MCF 10A (cell line): ENCODE data around the gene DGKG. TPM values are rescaled to one million over a fixed set of nuclear protein-coding genes. Genes with fewer than 3 reads are reported as not detected.

Experiments
- BruUV-seq: library from RNA; stranded (reverse); fragments of 400-500 nt; replicated peaks from 2 replicates; lab custom pipeline; 2021; lab: Mats Ljungman, UMichigan
- CTCF ChIA-PET: fragments of 300-600 bp; sonication (Branson Sonifier 250); formaldehyde crosslinking; extraction: SDS; loops from one replicate; lab custom pipeline; 2021; ENCODE audit warnings: antibody characterized with exemption, inconsistent platforms; lab: Yijun Ruan, JAX
- POLR2A ChIA-PET: fragments of 300-600, 350-650 bp; sonication (Branson Sonifier 250); formaldehyde crosslinking; extraction: SDS; loops from one replicate; lab custom pipeline; 2020; ENCODE audit warnings: antibody characterized with exemption, inconsistent platforms; lab: Yijun Ruan, JAX
- DNase-seq: peaks from one replicate; pipeline ENCODE4 v3.0.0-alpha.2; 2018; ENCODE audit not compliant: unreplicated experiment
- H3K27ac Mint-ChIP-seq: one replicate; pipeline ENCODE4 v1.8.0; 2022; ENCODE audit warnings: mild to moderate bottlenecking, low read depth, mixed read lengths; ENCODE audit not compliant: unreplicated experiment
- H3K27me3 Mint-ChIP-seq: one replicate; pipeline ENCODE4 v1.8.0; 2022; ENCODE audit warnings: mixed read lengths; ENCODE audit not compliant: insufficient read depth, unreplicated experiment
- H3K36me3 Mint-ChIP-seq: one replicate; pipeline ENCODE4 v1.8.0; 2022; ENCODE audit warnings: mild to moderate bottlenecking, moderate library complexity, mixed read lengths; ENCODE audit not compliant: insufficient read depth, unreplicated experiment
- H3K4me1 Mint-ChIP-seq: one replicate; pipeline ENCODE4 v1.8.0; 2022; ENCODE audit warnings: mixed read lengths; ENCODE audit not compliant: insufficient read depth, unreplicated experiment
- H3K4me3 Mint-ChIP-seq: one replicate; pipeline ENCODE4 v1.8.0; 2022; ENCODE audit warnings: mild to moderate bottlenecking, moderate library complexity, mixed read lengths; ENCODE audit not compliant: unreplicated experiment
- H3K9me3 Mint-ChIP-seq: one replicate; pipeline ENCODE4 v1.8.0; 2022; ENCODE audit warnings: mixed read lengths; ENCODE audit not compliant: unreplicated experiment
- intact Hi-C: fragments of 100-400 bp; cut with micrococcal nuclease; formaldehyde crosslinking; loops from 2 replicates; pipeline ENCODE4 v1.14.1; 2022
- total RNA-seq: library from RNA; stranded (reverse); gene quantifications from 2 replicates; pipeline ENCODE4 v1.2.3, GENCODE V29; 2022
- TF ChIP-seq, protein P1 (sequence below): fragments of 200-600 bp; IDR thresholded peaks from one replicate; pipeline ENCODE4 v1.8.0; 2022; ENCODE audit warnings: antibody characterized with exemption, mild to moderate bottlenecking; ENCODE audit not compliant: unreplicated experiment

The DGKG gene
- total RNA-seq, 1 experiment from 2014 or later, result not detected

- H3K4me1 Mint-ChIP-seq, result peaks cover 9% of the 10 kb centered on the region
- intact Hi-C loops, result no loop called here
- POLR2A ChIA-PET, result no interaction called here
- DNase-seq, result no peak
- TF ChIP-seq, protein P1, sequence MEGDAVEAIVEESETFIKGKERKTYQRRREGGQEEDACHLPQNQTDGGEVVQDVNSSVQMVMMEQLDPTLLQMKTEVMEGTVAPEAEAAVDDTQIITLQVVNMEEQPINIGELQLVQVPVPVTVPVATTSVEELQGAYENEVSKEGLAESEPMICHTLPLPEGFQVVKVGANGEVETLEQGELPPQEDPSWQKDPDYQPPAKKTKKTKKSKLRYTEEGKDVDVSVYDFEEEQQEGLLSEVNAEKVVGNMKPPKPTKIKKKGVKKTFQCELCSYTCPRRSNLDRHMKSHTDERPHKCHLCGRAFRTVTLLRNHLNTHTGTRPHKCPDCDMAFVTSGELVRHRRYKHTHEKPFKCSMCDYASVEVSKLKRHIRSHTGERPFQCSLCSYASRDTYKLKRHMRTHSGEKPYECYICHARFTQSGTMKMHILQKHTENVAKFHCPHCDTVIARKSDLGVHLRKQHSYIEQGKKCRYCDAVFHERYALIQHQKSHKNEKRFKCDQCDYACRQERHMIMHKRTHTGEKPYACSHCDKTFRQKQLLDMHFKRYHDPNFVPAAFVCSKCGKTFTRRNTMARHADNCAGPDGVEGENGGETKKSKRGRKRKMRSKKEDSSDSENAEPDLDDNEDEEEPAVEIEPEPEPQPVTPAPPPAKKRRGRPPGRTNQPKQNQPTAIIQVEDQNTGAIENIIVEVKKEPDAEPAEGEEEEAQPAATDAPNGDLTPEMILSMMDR, result no peak
- no peaks in the 10 kb centered on the region for H3K36me3 Mint-ChIP-seq
- no peak overlapping the region for H3K27ac Mint-ChIP-seq
- CTCF ChIA-PET, result no interaction called here
- H3K4me3 Mint-ChIP-seq, result no peak overlapping the region
- H3K9me3 Mint-ChIP-seq, result peaks cover 10% of the 10 kb centered on the region
- no TSS peak for BruUV-seq
- H3K27me3 Mint-ChIP-seq, result peaks cover 3% of the 10 kb centered on the region
Measured at GRCh38 chr3:186125118-186125517, 236.9 kb downstream of the DGKG start.

GRCh38 chr3:186124592-186124991, 237.4 kb downstream of the DGKG start:
- Mint-ChIP-seq H3K36me3 (no peaks in the 10 kb centered on the region), H3K4me3 (no peak overlapping the region), H3K9me3 (peaks cover 10% of the 10 kb centered on the region), H3K4me1 (peaks cover 9% of the 10 kb centered on the region), H3K27ac (no peak overlapping the region), H3K27me3 (peaks cover 8% of the 10 kb centered on the region)
- no TSS peak for BruUV-seq
- no peak for DNase-seq
- CTCF ChIA-PET, result interaction anchor here (0.7 kb wide), 1 partner anchor 415 kb away, joined by 4 read pairs; no protein-coding TSS in a partner anchor
- intact Hi-C loops, result no loop called here
- TF ChIP-seq, protein P1, result no peak
- POLR2A ChIA-PET, result no interaction called here

- no peak for DNase-seq
- Mint-ChIP-seq H3K27ac (no peak overlapping the region), H3K36me3 (no peaks in the 10 kb centered on the region), H3K27me3 (peaks cover 24% of the 10 kb centered on the region), H3K4me1 (peaks cover 9% of the 10 kb centered on the region), H3K4me3 (no peak overlapping the region), H3K9me3 (peaks cover 10% of the 10 kb centered on the region)
- no TSS peak for BruUV-seq
- CTCF ChIA-PET, result no interaction called here
- TF ChIP-seq, protein P1, result no peak
- intact Hi-C loops, result no loop called here
- POLR2A ChIA-PET, result interaction anchor here (1.2 to 1.4 kb wide), 2 partner anchors 30 to 128 kb away, joined by 3 read pairs; no protein-coding TSS in a partner anchor
Measured at GRCh38 chr3:186123012-186123411, 239.0 kb downstream of the DGKG start.

DNA sequence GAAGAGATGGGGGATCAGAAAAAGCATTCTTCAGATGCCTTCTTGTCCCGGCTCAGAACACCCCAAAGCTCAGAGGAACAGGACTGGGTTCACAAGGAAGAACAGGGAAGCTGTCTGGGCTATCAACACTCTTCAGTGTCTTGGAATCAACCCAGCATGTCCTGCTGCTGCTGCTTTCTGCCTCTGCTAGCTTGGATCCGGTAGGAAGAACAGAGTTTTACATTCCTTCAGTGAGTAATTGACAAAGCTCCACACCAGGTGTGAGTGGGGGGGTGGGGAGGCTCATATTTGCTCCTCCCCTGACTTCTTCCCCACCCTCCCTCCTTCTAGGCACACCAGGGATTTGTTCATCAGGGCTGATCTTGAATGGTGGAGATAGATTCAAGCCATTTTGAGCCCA, 240.1 kb downstream of the DGKG start:
- H3K27me3 Mint-ChIP-seq, result peaks cover 30% of the 10 kb centered on the region
- no peak overlapping the region for H3K4me3 Mint-ChIP-seq
- TF ChIP-seq, protein P1, result no peak
- H3K36me3 Mint-ChIP-seq, result no peaks in the 10 kb centered on the region
- H3K9me3 Mint-ChIP-seq, result peaks cover 10% of the 10 kb centered on the region
- peak overlapping the region; percentile 35 for H3K27ac Mint-ChIP-seq
- ChIA-PET CTCF (interaction anchor here (0.6 to 1.7 kb wide), 3 partner anchors 14 to 419 kb away, joined by 3 to 10 read pairs (median 4); no protein-coding TSS in a partner anchor), POLR2A (interaction anchor here (1.4 to 2.2 kb wide), 3 partner anchors 9 to 127 kb away, joined by 3 to 13 read pairs (median 4); partner anchors contain the start of gene ETV5)
- intact Hi-C loops, result no loop called here
- DNase-seq, result peak; percentile 30
- peaks cover 9% of the 10 kb centered on the region for H3K4me1 Mint-ChIP-seq
- BruUV-seq, result no TSS peak
